Measurements from ENCODE around the gene AIF1L. TPM values are rescaled to one million over a fixed set of nuclear protein-coding genes. Genes with fewer than 3 reads are reported as not detected.
A peak's percentile ranks its signal among the peaks of the same experiment; 100 is the strongest.

The AIF1L gene
- total and polyA plus RNA-seq, 2 of the 13 experiments (the other 11 are each of a cell fraction or from before 2014, with no cell fraction given) = 12.4 to 36.5 TPM

GRCh38 chr9:131125288-131126058 lies 29.1 kb downstream of the AIF1L start, which contains the start of gene NUP214 (continued):
- TF ChIP-seq BCL6 (CRISPR knock-in tag; IDR thresholded peaks at IDR 0.05) (peak; percentile 49; the same call in 1 of the 2 replicates), ZNF451 (CRISPR knock-in tag; IDR thresholded peaks at IDR 0.05) (0 out of 2 replicates have a peak, but pooled peaks have one; percentile 25), NR3C1 (CRISPR knock-in tag; IDR thresholded peaks at IDR 0.05) (no peak), ZNF691 (CRISPR knock-in tag; IDR thresholded peaks at IDR 0.05; ENCODE audit: borderline replicate concordance, low read depth) (peak; percentile 26; the same call in 1 of the 2 replicates), KDM6A (CRISPR knock-in tag; IDR thresholded peaks at IDR 0.05; ENCODE audit: low read depth) (no peak), PITX1 (CRISPR knock-in tag; IDR thresholded peaks at IDR 0.05) (peak; percentile 65; the same call in 1 of the 2 replicates), ZBTB34 (CRISPR knock-in tag; IDR thresholded peaks at IDR 0.05) (no peak; the same call in 1 of the 2 replicates), CAMTA2 (CRISPR knock-in tag; IDR thresholded peaks at IDR 0.05; ENCODE audit: borderline replicate concordance) (peak; percentile 82; the same call in 1 of the 2 replicates), PATZ1 (CRISPR knock-in tag; IDR thresholded peaks at IDR 0.05) (peak; percentile 75), ZNF281 (CRISPR knock-in tag; IDR thresholded peaks at IDR 0.05; ENCODE audit: borderline replicate concordance) (peak; percentile 46; the same call in 1 of the 2 replicates), JUN (CRISPR knock-in tag; IDR thresholded peaks at IDR 0.05) (no peak), TOE1 (CRISPR knock-in tag; IDR thresholded peaks at IDR 0.05) (0 out of 2 replicates have a peak, but pooled peaks have one; percentile 51), HNF1B (CRISPR knock-in tag; IDR thresholded peaks at IDR 0.05) (peak; percentile 88), NFE2 (CRISPR knock-in tag; IDR thresholded peaks at IDR 0.05) (no peak), ZNF713 (CRISPR knock-in tag; IDR thresholded peaks at IDR 0.05) (0 out of 2 replicates have a peak, but pooled peaks have one; percentile 76), YEATS2 (CRISPR knock-in tag; IDR thresholded peaks at IDR 0.05; ENCODE audit: borderline replicate concordance) (peak; percentile 99), ZNF556 (CRISPR knock-in tag; IDR thresholded peaks at IDR 0.05; ENCODE audit: borderline replicate concordance) (peak; percentile 84; the same call in 1 of the 2 replicates)
